Thyroid gland (tissue), 4 donors: Measurements from ENCODE around the gene TNRC18. TPM values are rescaled to one million over a fixed set of nuclear protein-coding genes. Genes with fewer than 3 reads are reported as not detected.

Source experiments
- DNase-seq, 2 donors: peaks; one replicate each; pipeline ENCODE4 v3.0.0-alpha.2; 2019
- H3K27ac ChIP-seq, 3 donors: fragments of 200-600 bp; sonication (generic); 1 replicate in 2 of 3; 2 replicates in 1 of 3; pipeline ENCODE4 v1.5.1; 2016 to 2019; ENCODE audit warnings: mild to moderate bottlenecking in 1 of 3, moderate library complexity in 1 of 3
- H3K27me3 ChIP-seq: fragments of 200-600 bp; sonication (generic); one replicate; pipeline ENCODE4 v1.5.1; 2019
- H3K36me3 ChIP-seq, 2 donors: fragments of 200-600 bp; sonication (generic); one replicate each; pipeline ENCODE4 v1.5.1; 2016 to 2019
- H3K4me1 ChIP-seq, 2 donors: fragments of 200-600 bp; sonication (generic); one replicate each; pipeline ENCODE4 v1.5.1; 2017 to 2019
- H3K4me3 ChIP-seq, 3 donors: fragments of 200-600 bp; sonication (generic); replicated peaks in 1 of 3; 1 replicate in 2 of 3; 2 replicates in 1 of 3; pipeline ENCODE4 v1.5.1; 2016; ENCODE audit warnings: mild to moderate bottlenecking in 1 of 3
- H3K9me3 ChIP-seq: fragments of 200-600 bp; sonication (generic); one replicate; pipeline ENCODE4 v1.5.1; 2017
- CTCF ChIP-seq, 6 experiments: fragments of 200-600 bp in 3 of 6; fragments of 450-650 bp in 3 of 6; sonication (generic) in 3 of 6; IDR thresholded peaks; one replicate each; pipeline ENCODE4 v1.5.1; 2016 to 2019; ENCODE audit warnings: antibody characterized with exemption in 6 of 6, mild to moderate bottlenecking in 2 of 6, inconsistent platforms in 1 of 6, moderate library complexity in 1 of 6
- POLR2A ChIP-seq, 2 donors: fragments of 450-650 bp; IDR thresholded peaks; one replicate each; pipeline ENCODE4 v1.6.1; 2017; ENCODE audit warnings: antibody characterized with exemption in 2 of 2, mild to moderate bottlenecking in 2 of 2, moderate library complexity in 1 of 2
- WGBS, 2 donors: methylation state at CpG; one replicate each; pipeline ENCODE4 v1.1.5; 2017; 5-methylcytosine and 5-hydroxymethylcytosine counted together
- intact Hi-C: fragments of 100-400 bp; cut with DNase I; formaldehyde crosslinking; loops from one replicate; pipeline ENCODE4 v1.15.1; 2023
- total RNA-seq, 4 donors: library from RNA; depleted of rRNA; stranded (reverse); fragments of >200 nt; gene quantifications; one replicate each; pipeline ENCODE4 v1.2.3, GENCODE V29; 2016

Gene TNRC18
- total RNA-seq, 4 donors from 2014 or later, result 47.0 to 173 (median 94.8) TPM

DNA sequence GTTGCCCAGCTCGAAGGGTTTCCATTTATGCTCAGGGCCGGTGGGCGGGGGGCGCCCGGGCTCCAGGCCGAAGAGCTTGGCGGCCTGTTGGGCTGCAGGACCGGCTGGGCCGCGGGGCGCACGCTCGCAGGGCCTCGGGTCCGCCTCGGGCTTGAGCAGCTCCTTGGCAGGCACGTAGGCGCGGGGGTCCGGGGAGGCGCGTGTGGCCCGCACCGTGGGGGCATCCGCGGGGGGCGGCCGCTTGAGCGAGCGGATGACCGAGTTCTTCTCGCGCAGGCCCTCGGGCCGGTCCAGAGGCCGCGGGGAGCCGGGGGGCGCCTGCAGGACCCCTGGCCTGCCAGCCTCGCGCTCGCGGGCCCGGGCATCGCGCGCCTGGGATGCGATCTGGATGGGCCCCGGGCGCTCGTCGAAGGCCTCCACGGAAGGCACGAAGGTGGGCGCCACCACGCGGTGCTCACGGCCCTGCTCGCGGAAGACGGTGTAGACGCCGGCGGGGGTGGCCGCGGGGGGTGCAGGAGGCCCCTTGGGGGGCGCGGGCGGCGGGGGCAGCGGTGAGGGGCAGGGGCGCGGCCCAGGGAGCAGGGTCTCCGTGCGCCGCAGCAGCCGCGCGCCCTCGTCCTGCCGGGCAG, 35.2 kb downstream of the TNRC18 start:
- intact Hi-C loops, result no loop called here
- peaks cover 22 to 42% of the 10 kb centered on the region in 2 donors for H3K36me3 ChIP-seq
- no peaks in the 10 kb centered on the region for H3K9me3 ChIP-seq
- 82 to 94% methylated on average over 9 to 31 of the region's 81 CpGs for WGBS, 2 donors
- DNase-seq, result no peak
- no peak overlapping the region for H3K27ac ChIP-seq
- H3K4me3 ChIP-seq, result no peak overlapping the region
- TF ChIP-seq POLR2A (IDR thresholded peaks at IDR 0.05) (no peak), CTCF (IDR thresholded peaks at IDR 0.05) (no peak)
- peaks cover 9 to 15% of the 10 kb centered on the region in 2 donors for H3K4me1 ChIP-seq
- no peaks in the 10 kb centered on the region for H3K27me3 ChIP-seq

- Histone ChIP-seq H3K9me3 (no peaks in the 10 kb centered on the region), H3K27me3 (no peaks in the 10 kb centered on the region), H3K27ac (no peak overlapping the region), H3K4me1 (peaks cover 15 to 20% of the 10 kb centered on the region in 2 donors), H3K4me3 (no peak overlapping the region), H3K36me3 (peaks cover 16 to 36% of the 10 kb centered on the region in 2 donors)
- TF ChIP-seq CTCF (IDR thresholded peaks at IDR 0.05) (no peak), POLR2A (IDR thresholded peaks at IDR 0.05) (no peak)
- no peak for DNase-seq
- intact Hi-C loops, result no loop called here
- WGBS, 2 donors, result 98 to 100% methylated on average over 3 to 27 of the region's 45 CpGs
Observed at GRCh38 chr7:5387711-5388245, 35.9 kb downstream of the TNRC18 start.

GRCh38 chr7:5384618-5385017, 39.0 kb downstream of the TNRC18 start:
- H3K27ac ChIP-seq, result no peak overlapping the region
- DNase-seq, result no peak
- H3K27me3 ChIP-seq, result no peaks in the 10 kb centered on the region
- H3K9me3 ChIP-seq, result no peaks in the 10 kb centered on the region
- WGBS, 2 donors, result 75 to 89% methylated on average over 1 to 6 of the region's 6 CpGs
- H3K4me1 ChIP-seq, result peaks cover 24 to 45% of the 10 kb centered on the region in 2 donors
- no peak for TF ChIP-seq POLR2A (IDR thresholded peaks at IDR 0.05)
- no peak for TF ChIP-seq CTCF (IDR thresholded peaks at IDR 0.05)
- no peak overlapping the region for H3K4me3 ChIP-seq
- H3K36me3 ChIP-seq, result peaks cover 16 to 25% of the 10 kb centered on the region in 2 donors
- intact Hi-C loops, result no loop called here

- peaks cover 24 to 45% of the 10 kb centered on the region in 2 donors for H3K4me1 ChIP-seq
- no peak overlapping the region for H3K4me3 ChIP-seq
- peaks cover 15 to 16% of the 10 kb centered on the region in 2 donors for H3K36me3 ChIP-seq
- no peaks in the 10 kb centered on the region for H3K9me3 ChIP-seq
- H3K27me3 ChIP-seq, result no peaks in the 10 kb centered on the region
- no peak overlapping the region for H3K27ac ChIP-seq
- DNase-seq, result no peak
- intact Hi-C loops, result no loop called here
- WGBS, 2 donors, result 74 to 76% methylated on average over 15 of the region's 16 CpGs
- TF ChIP-seq CTCF (IDR thresholded peaks at IDR 0.05) (no peak), POLR2A (IDR thresholded peaks at IDR 0.05) (no peak)
Observed at GRCh38 chr7:5383314-5384098, 40.1 kb downstream of the TNRC18 start.
